Stimulated activated CD4-positive, alpha-beta T cell treated with anti-CD3 and anti-CD28 coated beads, Interleukin-1b, Interleukin-23, amount 100 ng/mL, for 24 hours (primary cell): ENCODE results near the gene LLGL2.
"Not testable (repeated sequence)": the region's sequence is repeated elsewhere in the genome, so short reads cannot be mapped to it uniquely, and the experiment has no call there.

Experiments
- DNase-seq, 4 experiments: peaks; one replicate each; pipeline ENCODE4 v3.0.0-alpha.2; 2020; ENCODE audit warnings: low read depth in 4 of 4, low spot score in 1 of 4

LLGL2 gene

DNA sequence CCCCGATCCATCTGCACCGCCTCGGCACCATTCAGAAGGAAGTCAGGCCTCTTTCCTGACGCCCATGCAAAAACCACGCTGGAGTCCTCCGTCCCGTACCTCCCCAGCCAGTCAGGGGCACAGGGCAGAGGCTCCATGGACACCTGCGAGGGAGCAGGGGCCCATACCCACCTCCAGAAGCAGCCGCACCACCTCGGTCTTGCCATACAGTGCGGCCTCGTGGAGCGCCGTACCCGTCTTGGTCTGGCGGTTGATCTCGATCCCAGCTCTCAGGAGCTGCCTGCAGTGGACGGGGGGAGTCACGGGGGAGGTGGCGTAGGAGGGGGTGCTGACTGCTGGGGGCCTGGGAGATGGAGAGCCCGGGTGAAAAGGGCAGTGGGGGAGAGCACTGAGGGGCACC lies 19.4 kb upstream of the LLGL2 start:
- no peak for DNase-seq

DNA sequence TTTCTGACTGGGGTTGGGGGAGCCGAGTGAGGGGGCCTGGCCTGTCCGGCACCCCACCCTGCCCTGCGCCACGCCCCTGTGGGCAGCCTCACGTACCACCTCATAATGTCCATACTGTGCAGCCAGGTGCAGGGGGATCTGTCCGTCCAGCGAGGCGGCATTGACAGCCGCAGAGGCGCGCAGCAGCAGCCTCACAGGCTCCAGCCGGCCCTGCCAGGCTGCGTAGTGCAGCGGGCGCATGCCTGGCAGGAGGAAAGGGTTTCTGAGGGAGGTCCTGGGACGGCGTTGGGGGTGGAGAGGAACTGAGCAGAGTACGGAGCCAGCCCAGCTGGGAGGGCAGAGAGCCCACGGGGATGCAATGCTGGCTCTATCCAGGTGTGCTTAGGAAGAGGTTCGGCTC lies 18.6 kb upstream of the LLGL2 start:
- DNase-seq, result no peak

GRCh38 chr17:75507733-75508719 lies 17.5 kb upstream of the LLGL2 start:
- no peak for DNase-seq

DNA sequence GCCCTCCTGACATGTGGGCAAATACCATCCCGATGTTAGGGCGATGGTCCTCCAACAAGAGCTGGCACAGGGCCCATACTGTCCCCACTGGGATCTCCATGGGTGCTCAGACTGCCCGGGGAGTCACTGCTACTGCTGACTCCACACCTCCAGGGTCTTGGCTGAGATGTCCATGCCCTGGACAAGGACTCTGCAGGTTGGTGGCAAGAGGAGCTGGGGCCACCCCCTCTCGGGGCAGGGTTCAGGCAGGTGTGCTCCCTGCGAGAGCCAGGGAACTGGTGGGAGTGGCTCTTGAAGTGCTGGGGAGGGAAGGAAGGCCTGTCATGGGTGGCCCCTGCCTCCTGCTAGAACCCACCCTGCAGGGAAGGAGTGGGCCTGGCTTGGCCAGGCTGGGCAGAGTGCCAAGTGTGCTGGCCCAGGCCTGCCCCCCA lies 16.6 kb upstream of the LLGL2 start:
- DNase-seq, result no peak

- no peak for DNase-seq
Observed at GRCh38 chr17:75509528-75510258, 15.8 kb upstream of the LLGL2 start.

- no peak for DNase-seq
Observed at GRCh38 chr17:75511270-75511609, 14.3 kb upstream of the LLGL2 start.

GRCh38 chr17:75511610-75512575 lies 13.6 kb upstream of the LLGL2 start:
- DNase-seq, result no peak

DNA sequence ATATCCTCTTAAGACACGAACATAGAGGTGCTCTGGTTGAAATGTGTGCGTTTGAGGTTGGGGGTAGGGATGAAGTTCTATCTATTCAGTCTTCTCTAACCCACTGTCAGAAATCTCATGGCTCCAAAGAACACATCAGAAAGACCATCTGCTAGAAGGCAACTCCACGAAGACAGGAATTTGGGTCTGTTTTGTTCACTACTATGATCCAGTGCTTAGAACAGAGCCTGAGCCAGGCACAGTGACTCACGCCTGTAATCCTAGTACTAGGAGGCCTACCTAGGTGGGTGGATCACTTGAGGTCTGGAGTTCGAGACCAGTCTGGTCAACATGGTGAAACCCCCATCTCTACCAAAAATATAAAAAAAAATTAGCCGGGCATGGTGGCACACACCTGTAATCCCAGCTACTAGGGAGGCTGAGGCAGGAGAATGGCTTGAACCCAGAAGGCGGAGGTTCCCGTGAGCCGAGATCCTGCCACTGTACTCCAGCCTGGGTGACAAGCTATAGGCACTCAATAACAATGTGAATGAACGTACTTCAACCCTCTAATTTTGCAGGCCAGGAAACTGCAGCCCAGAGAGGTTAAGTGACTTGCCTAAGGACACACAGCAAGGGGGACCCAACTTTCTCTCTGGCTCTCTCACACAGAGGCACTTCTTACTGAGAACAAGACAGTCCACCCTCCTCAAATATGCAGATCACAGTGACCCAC lies 12.4 kb upstream of the LLGL2 start:
- no peak for DNase-seq

DNA sequence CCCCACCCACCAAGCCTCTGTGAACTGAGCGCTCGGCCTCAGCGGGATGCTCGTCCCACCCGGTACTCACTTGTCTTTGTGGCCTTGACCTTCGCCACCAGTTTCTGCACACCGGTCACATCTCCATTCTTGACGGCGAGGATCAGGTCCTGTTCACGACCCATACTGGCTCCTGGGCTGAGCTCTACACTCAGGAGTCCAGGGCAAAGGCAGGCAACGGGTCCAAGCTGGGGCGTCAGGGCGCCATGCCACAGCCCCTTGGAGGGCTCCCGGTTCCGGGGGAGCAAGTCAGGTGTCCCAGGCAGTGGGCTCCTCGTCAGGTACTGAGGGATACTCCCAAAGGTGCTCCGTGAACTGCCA lies 11.9 kb upstream of the LLGL2 start:
- DNase-seq, result no peak

- no peak for DNase-seq
Observed at GRCh38 chr17:75514299-75514918, 11.1 kb upstream of the LLGL2 start.

DNA sequence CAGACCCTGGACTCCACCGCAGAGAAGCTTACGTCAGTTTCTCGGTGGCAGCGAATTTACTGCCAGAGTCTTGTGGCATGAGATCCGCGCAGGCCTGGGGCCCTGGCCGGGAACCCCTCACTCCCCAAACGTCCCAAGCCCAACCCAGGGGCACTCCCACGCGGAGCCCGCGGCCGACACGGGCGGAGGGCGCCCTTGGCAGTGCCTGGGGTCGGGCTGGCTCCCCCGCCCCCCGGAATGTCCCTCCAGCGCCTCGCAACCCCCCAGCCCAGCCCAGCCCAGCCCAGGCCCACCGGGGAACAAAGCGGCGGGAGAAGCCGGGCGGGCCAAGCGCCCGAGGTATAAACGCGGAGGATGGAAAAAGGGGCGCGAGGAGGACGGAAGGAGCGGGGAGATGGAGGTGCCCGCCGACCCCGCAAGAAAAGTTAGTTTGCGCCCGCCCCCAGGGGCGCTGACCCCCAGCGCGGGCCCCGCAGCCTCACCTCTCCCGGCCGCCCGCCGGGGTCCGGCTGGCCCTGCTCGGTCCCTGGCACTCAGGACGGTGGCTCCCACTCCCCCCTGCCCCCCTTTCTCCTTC lies 10.5 kb upstream of the LLGL2 start:
- DNase-seq, result no peak

DNA sequence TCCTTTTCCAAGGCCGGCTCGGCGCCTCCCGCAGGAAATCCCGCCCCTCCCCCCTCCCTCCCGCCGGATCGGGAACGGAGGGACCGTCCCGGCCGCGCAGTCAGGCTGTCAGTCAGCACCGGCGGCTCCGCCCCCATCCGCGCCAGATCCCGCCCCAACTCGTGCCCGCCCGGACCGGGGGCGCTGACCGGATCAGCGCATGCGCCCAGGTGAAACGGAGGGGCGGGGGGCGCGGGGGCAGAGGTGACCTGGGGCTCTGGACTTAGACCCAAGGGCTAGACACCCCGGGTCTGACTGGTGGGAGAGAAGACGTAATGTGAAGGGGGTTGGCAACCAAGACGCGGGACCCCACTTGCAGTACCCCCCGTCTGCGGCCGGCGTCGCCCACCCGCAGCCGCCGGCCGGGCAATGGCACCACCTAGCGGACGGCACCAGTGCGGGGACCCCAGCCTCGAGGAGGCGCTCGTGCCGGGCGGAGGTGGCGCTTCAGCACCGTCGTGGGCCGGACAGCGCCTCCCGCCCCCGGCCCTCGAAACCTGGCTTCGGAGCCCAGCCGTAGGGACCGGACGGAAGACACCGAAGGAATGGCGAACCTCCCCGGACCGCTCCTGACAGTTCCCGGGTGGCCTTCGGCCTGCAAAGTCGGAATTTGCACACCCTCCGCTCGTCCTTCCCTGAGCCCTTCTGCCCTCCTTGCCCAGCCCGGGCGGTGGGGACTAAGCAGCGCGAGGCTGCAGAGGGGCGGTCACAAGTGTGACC lies 9.8 kb upstream of the LLGL2 start, which contains the start of gene CASKIN2:
Gene CASKIN2 (minus strand): TSS at position 42 of the 759 bp plus-strand sequence. CDS start 1,733 bp downstream, outside the sequence.
- peak; percentile 58 to 86 (median 72) for DNase-seq

DNA sequence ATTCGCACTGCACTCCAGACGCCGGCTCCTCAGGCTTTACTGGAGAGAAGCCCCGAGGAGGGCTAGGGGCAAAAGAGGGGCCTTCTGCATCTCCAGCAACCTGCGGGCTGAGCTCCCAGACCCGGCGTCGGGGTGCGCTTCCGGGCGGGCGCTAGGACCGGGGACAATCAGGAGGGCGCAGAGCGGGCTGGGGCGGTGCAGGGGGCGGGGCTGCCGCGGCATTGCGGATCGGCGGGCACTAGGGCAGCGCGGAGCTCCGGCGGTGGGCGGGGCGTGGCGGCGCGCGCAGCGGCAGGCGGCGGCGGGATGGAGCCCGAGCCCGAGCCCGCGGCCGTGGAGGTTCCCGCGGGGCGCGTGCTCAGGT lies 9.3 kb upstream of the LLGL2 start, which contains the start of gene TSEN54:
Gene TSEN54 (plus strand): TSS at position 274 of the 364 bp plus-strand sequence. CDS start 33 bp downstream, at position 307.
- DNase-seq, result peak; percentile 83 to 96 (median 90)

- DNase-seq, result peak in 1 of 4 experiments; percentile 26
Observed at GRCh38 chr17:75516619-75517296, 8.7 kb upstream of the LLGL2 start.

DNA sequence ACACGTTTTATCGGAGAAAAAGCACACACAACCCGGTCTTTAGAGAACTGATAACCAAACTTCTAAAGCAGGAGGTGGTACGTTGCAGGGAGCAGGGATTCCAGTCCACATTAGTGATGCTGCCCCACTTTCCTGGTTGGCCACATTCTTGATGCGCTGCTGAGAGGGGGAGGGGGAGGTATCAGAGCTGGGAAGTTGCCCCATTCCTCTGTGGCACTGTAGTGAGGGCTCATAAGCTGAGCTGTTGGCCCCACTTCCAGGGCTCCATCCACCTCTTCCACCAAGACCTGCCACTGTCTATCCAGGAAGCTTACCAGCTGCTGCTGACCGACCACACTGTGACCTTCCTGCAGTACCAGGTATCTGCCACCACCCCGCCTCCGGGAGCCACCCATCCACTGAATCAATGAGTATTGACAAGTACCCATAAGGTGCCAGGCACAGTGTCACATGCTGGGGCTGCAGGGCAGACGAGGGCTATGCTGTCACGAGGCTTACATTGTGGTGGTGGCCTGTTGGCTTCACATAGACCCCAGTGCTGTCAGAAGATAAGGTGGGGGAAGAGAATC lies 8.1 kb upstream of the LLGL2 start:
- no peak for DNase-seq

GRCh38 chr17:75518201-75518600 lies 7.3 kb upstream of the LLGL2 start:
- no peak for DNase-seq

DNA sequence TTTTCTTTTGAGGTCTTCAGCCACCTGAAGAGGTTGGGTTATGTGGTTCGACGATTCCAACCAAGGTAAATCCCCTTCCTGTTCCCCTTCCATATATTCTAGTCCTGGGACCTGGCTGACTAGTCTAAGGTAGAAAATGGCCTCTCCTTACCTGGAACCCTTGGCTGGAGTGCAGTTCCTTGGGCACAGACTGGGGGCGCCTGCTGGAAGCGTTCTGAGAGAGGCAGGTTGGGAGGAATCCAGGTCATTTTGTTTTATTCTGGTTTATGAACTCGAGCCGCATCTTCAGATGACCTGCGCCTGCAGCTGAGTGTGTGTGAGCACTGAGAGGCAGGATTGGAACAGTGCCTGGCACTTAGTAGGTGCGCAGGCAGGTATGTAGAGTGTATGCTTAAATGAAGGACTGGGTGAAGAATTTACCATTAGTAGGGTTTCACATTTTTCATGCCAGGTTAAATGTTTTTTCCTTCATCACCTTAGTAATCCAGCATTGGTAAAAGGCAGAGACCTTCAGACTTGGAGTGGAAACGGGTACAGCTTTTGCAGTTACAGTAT lies 6.4 kb upstream of the LLGL2 start:
- no peak for DNase-seq

GRCh38 chr17:75520413-75520812 lies 5.1 kb upstream of the LLGL2 start:
- DNase-seq, result not testable (repeated sequence)
